ENCODE measurements around the gene CNNM4.

Gene CNNM4

DNA sequence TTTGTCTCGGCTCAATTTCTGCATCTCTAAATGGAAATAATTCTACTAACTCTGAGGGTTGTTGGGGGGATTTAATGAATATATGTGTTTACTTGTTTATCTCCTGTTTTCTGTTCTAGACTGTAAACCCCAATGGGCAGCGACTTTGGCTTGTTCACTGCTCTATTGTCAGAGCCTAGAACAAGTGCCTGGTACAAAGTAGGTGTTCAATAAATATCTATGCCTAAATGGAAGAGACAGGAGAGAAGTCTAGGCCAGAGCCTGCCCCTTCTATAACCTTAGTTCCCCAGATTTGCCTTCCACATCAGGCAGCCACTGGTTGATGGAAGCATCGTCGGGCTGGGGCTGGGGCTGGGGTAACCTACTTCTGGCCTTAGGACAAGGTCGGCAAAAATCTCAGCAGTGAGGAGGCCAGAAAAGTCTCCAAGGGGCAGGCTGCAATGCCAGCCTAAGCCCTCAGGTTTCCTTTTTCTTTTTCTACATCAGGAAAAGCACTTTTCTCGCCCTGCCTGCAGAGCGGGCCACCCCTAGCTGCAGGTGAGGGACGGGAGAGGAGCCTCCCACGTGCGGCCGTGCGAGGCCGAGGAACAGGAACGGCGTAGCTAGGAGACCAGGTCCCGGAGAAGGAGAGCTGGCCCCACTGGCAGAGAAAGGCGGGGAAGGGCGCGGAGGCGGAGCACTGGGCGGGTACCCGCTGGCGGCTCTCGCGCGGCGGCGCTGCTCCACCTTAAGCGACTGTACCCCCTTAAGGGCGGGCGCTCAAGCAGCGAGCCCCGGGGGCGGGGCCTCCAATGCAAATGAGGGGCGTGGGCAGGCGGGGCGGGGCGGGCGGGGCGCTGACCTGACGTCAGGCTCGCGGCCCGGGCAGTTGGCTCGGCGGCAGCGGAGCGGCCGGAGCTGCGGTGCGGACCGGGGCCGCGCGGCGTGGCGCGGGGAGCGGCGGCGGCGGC is at the start of gene CNNM4:
Gene CNNM4, plus strand, starts transcription at position 867 of the 950 bp plus-strand sequence. CDS start 98 bp downstream, outside the sequence.
- DNase-seq: peak; percentile 80 to 84 (median 82)

DNA sequence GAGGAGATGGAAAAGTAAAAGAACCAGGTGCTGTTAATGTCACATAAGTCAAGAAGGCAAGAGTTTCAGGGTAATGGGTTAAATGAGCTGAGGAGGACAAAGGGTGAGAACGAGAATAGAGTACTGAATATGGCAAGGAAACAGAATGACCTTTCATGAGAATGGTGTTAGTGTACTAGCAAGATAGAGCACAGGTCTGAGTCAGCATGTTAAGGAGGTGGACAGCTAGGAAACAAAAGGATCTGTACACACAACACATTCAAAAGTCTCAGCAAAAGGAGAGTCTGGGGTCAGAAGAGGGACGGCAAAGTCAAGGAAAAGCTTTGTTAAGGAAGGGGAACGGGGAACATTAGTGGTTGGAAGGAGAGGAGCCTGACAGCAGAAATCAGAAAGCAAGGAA is 49.7 kb upstream of the CNNM4 start:
- no peak for DNase-seq

DNA sequence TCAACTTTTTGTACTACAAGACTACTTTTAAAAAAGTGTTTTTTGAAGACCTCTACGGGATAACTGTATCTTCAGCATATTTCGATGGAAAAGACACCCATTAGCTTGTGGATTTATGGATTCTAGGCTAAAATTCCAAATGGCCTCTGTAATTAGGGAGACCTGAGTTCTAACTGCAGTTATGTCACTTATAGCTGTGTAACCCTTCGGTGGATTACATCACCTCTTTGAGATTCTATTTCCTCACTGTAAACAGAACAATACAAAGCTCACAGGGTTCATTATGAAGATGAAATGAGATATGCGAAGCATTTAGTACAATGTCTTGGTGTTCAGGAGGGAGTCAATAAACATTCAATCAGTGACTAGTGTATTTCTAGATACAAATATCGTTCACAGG is 45.0 kb upstream of the CNNM4 start:
- DNase-seq: no peak

DNA sequence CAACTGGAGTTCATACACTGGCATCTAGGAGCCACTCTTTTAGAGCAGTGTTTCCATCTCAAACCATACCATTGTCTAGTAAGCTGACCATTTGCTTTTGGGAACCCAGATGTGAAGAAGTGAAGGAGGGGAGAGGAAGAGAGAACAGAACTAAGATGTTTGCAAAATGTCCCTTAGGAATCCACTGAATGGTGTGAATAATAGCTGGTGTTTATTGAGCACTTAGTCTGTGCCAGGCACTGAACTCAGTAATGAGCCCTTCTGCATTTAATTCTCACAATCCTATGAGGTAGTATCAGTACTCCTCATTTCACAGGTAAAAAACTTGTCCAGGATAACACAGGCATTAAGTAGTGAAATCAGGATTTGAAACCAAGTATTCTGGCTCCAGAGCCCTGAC is 44.3 kb upstream of the CNNM4 start:
- DNase-seq: no peak

DNA sequence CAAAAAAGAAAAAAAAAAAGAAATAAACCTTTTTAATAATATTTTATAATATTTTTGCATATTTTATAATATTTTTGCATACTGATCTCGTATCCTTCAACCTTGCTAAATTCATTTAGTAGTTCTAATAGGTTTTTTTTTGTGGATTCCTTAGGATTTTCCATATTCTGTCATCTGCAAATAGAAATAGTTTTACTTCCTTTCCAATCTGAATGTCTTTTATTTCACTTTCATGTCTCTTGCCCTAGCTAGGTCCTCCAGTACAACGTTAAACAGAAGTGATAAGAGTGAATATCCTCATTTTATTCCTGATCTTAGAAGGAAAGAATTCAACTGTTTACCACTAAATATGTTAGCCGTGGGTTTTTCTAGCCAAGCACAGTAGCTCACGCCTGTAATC is 34.6 kb upstream of the CNNM4 start:
- no peak for DNase-seq

DNA sequence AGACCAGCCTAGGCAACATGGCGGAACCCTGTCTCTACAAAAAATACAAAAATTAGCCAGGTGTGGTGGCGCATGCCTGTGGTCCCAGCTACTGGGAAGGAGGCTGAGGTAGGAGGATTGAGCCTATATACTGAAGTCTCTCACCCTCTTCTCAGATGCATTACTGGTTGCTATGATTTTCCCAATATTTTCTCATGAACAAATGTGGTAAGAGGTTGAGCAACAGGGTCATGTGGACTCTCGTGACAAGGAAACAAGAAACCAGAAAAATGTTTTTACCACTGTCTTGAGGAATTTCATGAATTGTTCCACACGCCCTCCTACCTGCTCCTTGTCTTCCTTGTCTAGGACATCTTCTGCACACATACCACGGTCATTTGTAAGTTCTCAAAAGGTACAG is 33.3 kb upstream of the CNNM4 start:
- no peak for DNase-seq

DNA sequence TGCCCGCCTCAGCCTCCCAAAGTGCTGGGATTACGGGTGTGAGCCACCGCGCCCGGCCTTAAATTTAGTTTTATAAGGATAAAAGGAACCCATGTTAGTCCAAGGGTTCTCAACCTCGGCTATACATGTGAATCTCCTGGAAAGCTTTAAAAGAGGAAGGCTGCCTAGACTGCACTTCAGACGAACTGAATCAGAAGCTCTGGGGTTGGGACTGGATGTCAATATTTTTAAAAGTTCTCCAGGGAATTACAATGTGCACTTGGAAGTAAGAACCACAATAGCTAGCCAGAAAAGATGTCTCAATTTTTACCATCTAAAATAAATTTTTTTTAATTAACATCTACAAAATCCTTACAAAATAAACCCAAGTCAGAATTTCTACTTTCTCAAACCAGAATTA is 31.0 kb upstream of the CNNM4 start:
- DNase-seq: no peak

DNA sequence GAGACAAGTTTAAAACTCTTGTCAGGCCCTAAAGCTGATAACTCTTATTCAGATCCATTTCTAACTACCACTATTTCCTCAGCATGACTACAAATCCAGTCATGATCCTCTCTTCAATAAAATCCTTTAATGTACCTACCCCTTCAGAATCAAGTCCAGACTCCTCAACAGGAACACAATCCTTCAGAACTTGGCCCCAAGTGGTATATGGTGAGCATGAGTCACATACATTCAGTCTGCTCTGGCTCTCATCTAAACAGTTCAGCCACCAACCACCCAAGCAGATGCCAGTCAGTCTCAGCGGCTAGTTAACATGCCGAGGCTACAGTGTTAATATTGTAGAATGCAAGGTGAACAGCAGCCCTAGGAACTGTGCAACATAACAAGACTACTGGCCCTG is 30.5 kb upstream of the CNNM4 start:
- DNase-seq: no peak

DNA sequence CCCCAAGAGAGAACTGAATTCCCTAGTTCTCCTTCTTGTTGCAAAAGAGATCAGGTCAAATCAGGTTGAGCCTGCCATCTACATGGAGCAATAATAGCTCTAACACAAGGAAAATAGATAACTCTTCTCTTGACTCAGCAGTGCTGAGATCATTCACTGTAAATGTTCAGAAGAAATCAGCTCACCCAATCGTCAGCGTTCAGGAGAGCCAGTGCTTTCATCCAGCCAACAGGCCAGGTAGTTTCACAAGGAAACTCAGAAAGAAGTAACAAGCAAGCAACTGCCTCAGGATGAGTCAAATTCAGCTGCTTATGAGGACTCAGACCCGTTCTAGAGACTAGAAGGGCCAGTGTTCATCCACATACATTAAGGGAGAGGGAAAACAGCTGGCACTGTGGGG is 26.8 kb upstream of the CNNM4 start:
- no peak for DNase-seq

DNA sequence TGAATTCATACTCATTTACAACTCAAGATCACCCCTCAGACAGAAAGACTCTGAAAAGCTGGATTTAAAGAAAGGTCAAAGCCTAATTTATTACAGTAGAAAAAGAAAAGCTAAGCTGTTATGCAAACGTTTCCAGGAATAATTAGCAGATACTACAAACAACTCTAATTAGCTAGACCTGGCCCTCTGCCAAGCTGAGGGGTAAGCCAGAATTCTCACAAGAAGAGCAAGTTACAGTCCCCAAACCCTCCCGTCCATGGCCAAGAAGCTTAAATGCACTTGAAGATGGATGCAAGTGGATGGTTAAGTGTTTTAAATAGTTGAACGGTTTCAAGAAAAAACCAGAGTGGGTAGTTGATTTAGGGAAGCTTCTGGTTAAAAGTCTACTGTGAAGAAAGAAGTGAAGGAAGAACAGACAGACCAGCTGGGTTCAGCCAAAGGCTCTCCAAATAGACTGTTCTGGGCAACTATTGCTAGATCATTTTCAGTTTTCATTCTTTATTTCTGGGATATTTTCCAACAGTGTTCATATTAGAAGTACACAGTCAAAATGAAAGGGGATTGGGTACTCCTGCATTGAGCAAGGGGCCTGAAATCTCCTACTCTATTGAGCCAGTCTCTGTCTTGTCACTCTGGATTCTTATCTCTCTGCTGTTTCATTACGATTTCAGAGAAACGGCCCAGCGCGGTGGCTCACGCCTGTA is 25.7 kb upstream of the CNNM4 start:
- no peak for DNase-seq

DNA sequence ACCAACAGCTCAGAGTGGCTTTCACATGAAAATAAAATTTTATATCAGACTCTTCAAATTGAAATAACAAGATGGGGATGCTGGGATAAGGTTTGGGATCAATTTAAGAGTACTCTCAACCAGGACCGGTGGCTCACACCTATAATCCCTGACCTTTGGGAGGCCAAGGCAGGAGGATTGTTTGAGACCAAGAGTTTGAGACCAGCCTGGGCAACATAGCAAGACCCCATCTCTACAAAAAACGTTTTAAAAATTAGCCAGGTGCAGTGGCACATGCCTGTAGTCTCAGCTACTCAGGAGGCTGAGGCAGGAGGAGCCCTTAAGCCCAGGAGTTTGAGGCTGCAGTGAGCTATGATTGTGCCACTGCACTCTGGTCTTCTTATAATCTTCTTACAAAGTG is 23.5 kb upstream of the CNNM4 start:
- no peak for DNase-seq

DNA sequence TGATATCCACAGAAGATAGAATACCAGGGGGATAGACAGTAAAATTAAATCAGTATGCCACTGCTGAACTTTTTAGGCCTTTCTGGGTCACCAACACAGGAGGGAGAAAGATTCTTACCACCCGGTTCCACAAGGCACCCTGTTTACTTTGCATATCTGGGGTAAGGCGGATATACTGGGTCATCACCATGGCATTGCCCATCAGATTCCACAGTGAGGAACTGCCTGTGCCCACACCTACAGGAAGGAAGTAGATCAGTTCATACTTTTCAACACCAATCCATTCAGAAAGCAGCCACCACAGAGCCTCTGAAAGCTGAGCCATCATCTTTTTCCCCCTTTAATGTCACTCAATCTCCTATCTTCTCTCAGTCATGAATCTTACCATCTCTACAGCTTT is 22.9 kb upstream of the CNNM4 start:
- no peak for DNase-seq

DNA sequence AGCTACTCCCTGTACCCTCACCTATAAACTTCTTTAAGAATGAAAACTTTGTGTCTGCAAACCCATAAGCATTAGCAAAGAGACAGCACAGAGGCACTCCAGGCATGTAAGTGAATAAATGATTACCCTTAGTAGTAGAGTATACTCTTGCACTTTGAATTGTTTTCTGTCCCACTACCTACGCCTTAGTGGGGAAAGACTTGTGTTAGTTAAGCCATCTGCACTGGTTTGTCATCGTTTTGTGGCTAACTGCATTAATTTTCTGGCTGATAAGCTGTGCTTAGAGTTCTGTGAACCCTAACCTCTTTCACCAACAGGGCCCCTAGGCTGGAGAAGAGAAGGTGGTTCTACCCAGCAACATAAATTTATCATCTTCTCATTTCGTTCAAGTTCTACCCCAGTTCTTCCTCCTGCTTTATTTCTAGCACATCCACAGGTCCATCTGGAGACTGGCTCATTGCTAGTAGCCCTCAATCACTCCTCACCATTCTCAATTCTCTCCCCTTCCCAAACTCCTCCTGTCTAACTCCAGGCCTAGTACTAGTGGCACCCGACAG is 21.5 kb upstream of the CNNM4 start:
- no peak for DNase-seq

DNA sequence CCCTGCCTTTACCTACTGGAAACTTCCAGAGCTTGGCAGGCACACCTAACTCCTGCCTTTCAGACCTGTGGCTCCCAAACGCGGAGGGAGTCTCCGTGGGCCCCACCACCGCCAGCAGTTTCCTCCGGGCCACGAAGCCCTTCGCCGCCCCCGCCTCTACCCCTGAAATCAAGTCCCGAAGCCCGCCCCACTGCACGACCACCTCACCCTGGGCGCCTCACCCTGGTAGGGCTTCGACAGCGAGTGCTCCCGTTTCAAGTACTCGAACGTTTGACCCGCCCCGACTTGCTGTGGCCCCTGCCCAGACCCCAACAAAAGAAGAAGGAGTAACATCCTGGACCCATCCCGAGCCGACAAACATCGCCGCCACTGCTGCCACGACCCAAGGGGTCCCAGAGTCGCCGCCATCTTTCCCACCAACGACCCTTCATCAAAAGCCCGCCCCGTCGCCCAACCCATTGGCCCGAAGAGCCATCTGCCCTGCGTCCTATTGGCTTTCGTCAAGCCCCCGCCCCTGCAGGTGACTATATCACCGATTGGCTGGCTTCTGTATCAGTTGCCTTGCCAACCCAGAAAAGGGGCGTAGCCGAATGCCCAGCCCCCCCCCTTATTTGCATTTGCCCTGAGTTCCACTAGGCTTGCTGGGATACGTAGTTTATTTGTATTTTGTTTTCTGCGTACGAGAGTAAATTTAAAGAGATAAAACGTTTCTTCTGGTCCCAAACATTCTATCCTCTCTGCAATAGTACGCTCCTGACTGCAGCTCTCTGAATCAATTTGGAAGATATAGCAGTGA is 20.9 kb upstream of the CNNM4 start, which contains the start of gene LMAN2L:
Gene LMAN2L, minus strand, starts transcription at position 432 of the 796 bp plus-strand sequence. Its CDS starts 24 bp downstream, at position 408.
- peak; percentile 91 to 95 (median 93) for DNase-seq

DNA sequence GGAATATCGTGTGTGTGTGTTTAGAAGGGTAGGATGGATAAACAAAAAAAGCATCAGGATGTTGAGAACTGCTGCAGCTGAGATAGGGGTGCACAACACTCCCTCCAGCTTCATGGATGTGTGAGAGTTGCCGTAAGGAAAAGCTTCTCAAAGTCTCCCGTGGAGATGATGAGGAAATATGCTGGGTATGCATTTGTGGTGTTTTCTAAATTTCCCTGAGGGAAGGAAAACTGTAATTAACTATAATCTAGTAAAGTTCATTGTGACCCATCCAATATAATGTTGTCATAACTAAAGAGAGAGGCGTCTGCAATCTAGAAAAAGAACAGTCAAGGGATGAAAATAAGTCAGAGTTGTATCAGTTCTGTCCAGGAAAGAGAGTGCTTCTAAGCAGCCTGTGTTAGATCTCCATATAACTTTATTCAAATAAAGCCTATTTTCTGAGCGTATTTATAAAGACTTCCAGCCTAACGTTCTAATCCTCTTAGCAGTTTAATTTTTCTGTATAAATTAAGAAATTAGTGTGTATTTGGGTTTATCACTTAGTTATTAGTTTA is 13.6 kb upstream of the CNNM4 start:
- no peak for DNase-seq

DNA sequence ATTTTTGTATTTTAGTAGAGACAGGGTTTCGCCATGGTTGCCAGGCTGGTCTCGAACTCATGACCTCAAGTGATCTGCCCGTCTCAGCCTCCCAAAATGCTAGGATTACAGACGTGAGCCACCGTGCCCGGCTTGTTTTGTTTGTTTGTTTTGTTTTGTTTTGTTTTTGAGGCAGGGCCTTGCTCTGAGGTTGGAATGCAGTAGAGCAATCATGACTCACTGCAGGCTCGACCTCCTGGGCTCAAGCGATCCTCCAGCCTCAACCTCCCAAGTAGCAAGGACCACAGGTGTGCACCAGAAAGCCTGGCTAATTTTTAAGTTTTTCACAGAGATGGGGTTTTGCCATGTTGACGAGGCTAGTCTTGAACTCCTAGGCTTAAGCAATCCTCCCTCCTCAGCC is 8.9 kb upstream of the CNNM4 start:
- DNase-seq: no peak

DNA sequence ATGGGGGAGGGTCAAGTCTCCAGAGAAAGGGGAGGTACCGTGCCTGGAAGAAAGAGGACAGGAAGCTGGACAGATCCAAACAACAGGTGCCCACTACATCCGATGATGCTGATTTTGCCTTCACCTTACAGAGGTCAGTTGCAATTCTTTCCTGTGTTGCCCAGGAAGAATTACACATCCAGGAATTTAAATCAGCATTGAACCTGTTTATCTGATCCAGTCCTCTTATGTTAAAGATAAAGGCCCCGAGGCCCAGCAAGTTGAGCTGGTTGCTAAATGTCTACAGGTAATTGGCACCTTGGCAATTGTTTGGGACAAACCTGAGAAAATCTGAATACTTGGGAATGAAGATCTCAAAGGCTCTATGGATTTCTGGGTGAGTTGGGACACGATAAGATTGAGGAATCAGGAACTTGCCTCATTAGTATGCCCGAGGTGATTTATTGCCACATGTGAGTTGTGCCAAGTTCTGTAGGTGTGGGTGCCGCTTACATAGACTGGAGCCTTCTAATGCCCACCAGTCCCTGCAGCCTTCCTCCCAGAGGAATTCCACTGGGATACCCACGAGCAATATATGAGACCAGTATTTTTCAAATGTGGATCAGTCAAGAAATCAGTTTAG is 6.9 kb upstream of the CNNM4 start:
- DNase-seq: no peak

DNA sequence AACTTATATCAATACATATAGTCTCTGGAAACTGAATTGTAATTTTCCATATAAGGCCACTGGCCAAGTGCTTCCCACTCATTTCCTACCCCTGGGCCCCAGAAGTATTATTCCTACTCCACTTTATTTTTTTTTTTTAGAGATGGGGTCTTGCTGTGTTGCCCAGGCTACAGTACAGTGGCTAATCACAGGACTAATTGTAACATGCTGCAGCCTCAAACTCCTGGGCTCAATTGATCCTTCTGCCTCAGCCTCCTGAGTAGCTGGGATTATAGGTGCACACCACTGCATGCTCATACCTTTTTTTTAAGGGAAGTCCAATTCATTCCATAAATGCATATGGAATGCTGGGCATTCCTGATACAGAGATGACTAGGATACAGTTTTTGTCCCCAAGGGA is 6.4 kb upstream of the CNNM4 start:
- DNase-seq: no peak

DNA sequence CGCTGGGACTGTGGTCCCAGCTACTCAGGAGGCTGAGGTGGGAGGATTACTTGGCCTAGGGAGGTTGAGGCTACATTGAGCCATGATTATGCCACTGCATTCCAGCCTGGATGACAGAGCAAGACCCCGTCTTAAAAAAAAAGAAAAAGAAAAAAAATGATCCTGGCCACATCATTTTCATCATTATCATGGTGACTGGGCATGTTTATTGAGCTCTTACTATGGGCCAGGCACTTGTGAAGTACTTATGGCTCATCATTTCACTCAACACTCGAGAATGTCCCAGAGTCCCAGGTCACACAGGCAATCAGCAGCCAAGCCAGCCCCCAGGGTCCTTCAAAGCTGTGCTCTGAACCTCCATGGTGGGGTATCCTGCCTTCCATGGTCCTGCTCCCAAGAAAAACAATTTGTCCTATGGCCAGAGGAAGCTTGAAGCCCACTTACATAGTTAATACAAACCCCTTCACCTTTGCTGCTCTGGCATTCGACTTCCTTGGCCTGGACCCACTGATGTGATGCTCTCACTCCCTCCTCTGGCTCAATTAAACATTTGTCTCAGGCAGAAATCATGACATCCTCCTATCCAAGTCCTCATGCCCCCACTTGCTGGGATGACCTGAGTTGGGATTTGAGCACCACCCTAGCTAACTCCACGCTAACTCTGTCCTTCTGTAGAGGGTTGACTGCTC is 3.8 kb upstream of the CNNM4 start:
- DNase-seq: no peak

DNA sequence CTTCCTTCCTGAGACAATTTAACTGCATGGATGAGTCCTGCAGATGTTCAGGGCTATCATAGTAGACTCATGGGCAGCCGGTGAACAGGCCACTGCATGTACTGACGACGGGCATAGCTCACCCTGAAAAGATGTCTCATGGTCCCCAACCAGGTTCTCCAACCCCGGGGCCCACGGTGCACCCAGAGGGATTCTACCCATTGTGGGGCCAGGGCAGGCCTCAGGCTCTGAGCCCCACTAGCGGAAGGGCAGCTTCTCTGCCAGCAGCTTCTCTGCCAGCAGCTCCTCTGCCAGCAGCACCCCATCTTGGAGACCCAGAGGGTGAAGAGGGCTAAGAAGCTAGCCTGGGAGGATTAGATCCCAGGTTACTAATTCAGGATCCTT is 3.2 kb upstream of the CNNM4 start:
- DNase-seq: no peak

DNA sequence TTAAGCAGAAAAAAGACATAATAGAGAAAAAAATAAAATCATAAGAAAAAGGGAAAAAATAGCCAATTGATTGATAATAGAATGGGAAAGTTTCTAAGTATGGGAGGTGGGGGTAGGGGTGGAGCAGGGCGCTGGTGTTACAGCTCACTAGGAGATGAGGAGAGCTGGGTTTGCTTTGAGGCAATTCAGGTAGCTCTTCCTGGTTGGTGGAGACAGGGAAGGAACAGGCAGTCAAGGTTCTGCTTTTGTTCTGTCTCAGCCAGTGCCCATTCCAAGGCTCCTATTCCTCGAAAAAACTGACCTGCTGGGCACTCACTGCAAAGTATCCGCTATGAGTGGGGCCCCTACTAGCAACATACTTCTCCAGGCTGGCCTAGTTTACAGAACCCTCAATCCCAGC is 1.7 kb upstream of the CNNM4 start:
- no peak for DNase-seq

DNA sequence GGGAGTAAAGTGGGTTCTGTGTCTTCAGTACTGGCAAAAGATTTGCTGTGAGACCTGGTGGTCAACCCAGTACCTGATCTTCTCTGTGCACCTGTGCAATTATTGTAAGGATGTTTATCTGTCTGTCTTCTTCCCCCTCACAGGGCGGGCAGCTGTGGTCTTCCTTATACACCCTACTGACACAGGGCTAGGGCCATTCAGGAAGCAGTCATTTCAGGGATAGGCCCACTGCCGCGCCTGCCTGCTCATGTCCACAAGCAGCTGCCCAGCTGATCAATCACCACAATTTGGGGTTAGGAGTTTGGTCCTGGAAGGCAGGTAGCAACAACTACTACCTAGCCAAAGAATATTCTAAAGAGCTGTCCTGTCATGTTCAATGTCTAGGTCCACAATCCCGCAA is 1.2 kb upstream of the CNNM4 start:
- no peak for DNase-seq

All from activated CD4-positive, CD25-positive, alpha-beta regulatory T cell (primary cell).